Heart left ventricle (tissue), 16 donors: ENCODE measurements around the gene MTSS2. TPM values are rescaled to one million over a fixed set of nuclear protein-coding genes. Genes with fewer than 3 reads are reported as not detected.

ENCODE experiments used
- ATAC-seq, 4 donors: fragments of 200-7000 bp; cut with Tn5 transposase; one replicate each; pipeline ENCODE4 v1.9.1; 2020 to 2022; ENCODE audit warnings: moderate library complexity in 4 of 4, mild to moderate bottlenecking in 3 of 4, moderate number of reproducible peaks in 1 of 4
- DNase-seq, 5 donors: peaks; one replicate each; pipeline ENCODE4 v3.0.0-alpha.2; 2020
- H3K27ac ChIP-seq, 12 donors: fragments of 200-600 bp; sonication (generic) in 4 of 12; one replicate each; pipeline versions ENCODE4 v1.5.0 to v1.8.0; 2016 to 2022; ENCODE audit warnings: mild to moderate bottlenecking in 2 of 12
- H3K27me3 ChIP-seq, 9 donors: fragments of 200-600 bp; sonication (generic) in 2 of 9; one replicate each; pipeline versions ENCODE4 v1.5.1 to v1.8.0; 2016 to 2022; ENCODE audit warnings: mild to moderate bottlenecking in 3 of 9
- H3K36me3 ChIP-seq, 9 donors: fragments of 200-600 bp; sonication (generic) in 2 of 9; one replicate each; pipeline versions ENCODE4 v1.5.0 to v1.8.0; 2018 to 2022; ENCODE audit warnings: mild to moderate bottlenecking in 2 of 9
- H3K4me1 ChIP-seq, 12 donors: fragments of 200-600 bp; sonication (generic) in 4 of 12; one replicate each; pipeline versions ENCODE4 v1.5.0 to v1.8.0; 2016 to 2022; ENCODE audit warnings: mild to moderate bottlenecking in 3 of 12
- H3K4me3 ChIP-seq, 12 donors: fragments of 200-600 bp; sonication (generic) in 4 of 12; one replicate each; pipeline versions ENCODE4 v1.5.0 to v1.8.0; 2017 to 2022; ENCODE audit warnings: mild to moderate bottlenecking in 9 of 12, moderate library complexity in 4 of 12
- H3K9me3 ChIP-seq, 12 donors: fragments of 200-600 bp; sonication (generic) in 4 of 12; one replicate each; pipeline versions ENCODE4 v1.5.0 to v1.8.0; 2016 to 2022; ENCODE audit warnings: mild to moderate bottlenecking in 1 of 12
- CTCF ChIP-seq, 12 donors: fragments of 200-600 bp; sonication (generic) in 4 of 12; IDR thresholded peaks; one replicate each; pipeline versions ENCODE4 v1.5.0 to v1.8.0; 2018 to 2022; ENCODE audit warnings: antibody characterized with exemption in 12 of 12, mild to moderate bottlenecking in 5 of 12
- POLR2A ChIP-seq, 2 donors: fragments of 450-650 bp; IDR thresholded peaks; one replicate each; pipeline ENCODE4 v1.6.1; 2017; ENCODE audit warnings: antibody characterized with exemption in 2 of 2, mild to moderate bottlenecking in 2 of 2, moderate library complexity in 2 of 2
- WGBS, 4 donors: extraction: QIAGEN DNeasy Blood & Tissue Kit in 2 of 4; methylation state at CpG; one replicate each; pipeline versions ENCODE4 v1.1.5 to v1.1.7; 2013 to 2018; 5-methylcytosine and 5-hydroxymethylcytosine counted together
- intact Hi-C, 10 donors: fragments of 100-400 bp; cut with DNase I; formaldehyde crosslinking; loops; one replicate each; pipeline versions ENCODE4 v1.11.1 to v1.14.2; 2022
- polyA plus RNA-seq, 2 donors: library from polyadenylated mRNA; stranded (reverse); fragments of 200-250 nt; gene quantifications; one replicate each; pipeline ENCODE4 v1.2.3, GENCODE V29; 2013
- total RNA-seq, 9 donors: library from RNA; depleted of rRNA in 2 of 9; stranded (reverse); fragments of >200 nt in 2 of 9; fragmentation: NEBNext Ultra II Directional in 3 of 9; extraction: Animal tissue kit (Norgen Biotek cat#: 25700) in 3 of 9; gene quantifications; one replicate each; pipeline versions ENCODE4 v1.1.0 to v1.2.4, GENCODE V29; 2016 to 2023
- donor health status: ischemic (EF 13 %, LVEDD 7.1; RV severe dilation, severe dysfunction).
- donor health status: healthy with polysubstance abuse.
- donor health status: DM: no; HTN: yes; CAD: no.
- donor health status: DM: no; HTN: no; CAD: no.
- donor health status: ischemic (EF 25% LVEDD 6.9; RV normal size, moderate dysfunction).
- donor health status: ischemic (EF 25% LVEDD 5.7; RV mildly dilated, moderate dysfunction).
- donor health status: healthy.
- donor health status: DM: yes; HTN: yes; CAD: no.
- donor health status: ischemic (EF 35%, LVEDD 5.7; RV mildly dilated, moderate dysfunction).
- donor health status: nonischemic (EF 11% LVEDD 7.7; RV severe dilation, severe dysfunction).
- donor health status: DM: yes; HTN: yes; CAD: no.
- donor health status: PGD.
- donor health status: ischemic (EF 29% LVEDD 5.4; RV normal size, mild dysfunction).
- donor health status: nonischemic (EF 23%, LVEDD 6.1; RV moderate dilation, normal function).

MTSS2 gene
- total and polyA plus RNA-seq, 11 donors, result 51.9 to 97.1 (median 72.2) TPM

- 95 to 96% (median 95%) methylated on average over 18 of the region's 18 CpGs for WGBS, 4 donors
- no peaks in the 10 kb centered on the region for H3K27me3 ChIP-seq
- H3K4me1 ChIP-seq, result peaks cover 0 to 29% (median 20%) of the 10 kb centered on the region in 12 donors
- DNase-seq (no peak), ATAC-seq (no peak)
- H3K4me3 ChIP-seq, result no peak overlapping the region
- intact Hi-C loops, result no loop called here
- peaks cover 0 to 6% (median 0%) of the 10 kb centered on the region in 12 donors for H3K9me3 ChIP-seq
- H3K27ac ChIP-seq, result no peak overlapping the region
- peaks cover 0 to 19% (median 0%) of the 10 kb centered on the region in 9 donors for H3K36me3 ChIP-seq
- TF ChIP-seq CTCF (IDR thresholded peaks at IDR 0.05) (no peak), POLR2A (IDR thresholded peaks at IDR 0.05) (no peak)
Observed at GRCh38 chr16:70720425-70721201, 34.8 kb upstream of the MTSS2 start.

- TF ChIP-seq CTCF (IDR thresholded peaks at IDR 0.05) (no peak), POLR2A (IDR thresholded peaks at IDR 0.05) (no peak)
- peaks cover 0 to 6% (median 0%) of the 10 kb centered on the region in 12 donors for H3K9me3 ChIP-seq
- peaks cover 0 to 29% (median 19%) of the 10 kb centered on the region in 12 donors for H3K4me1 ChIP-seq
- peak overlapping the region in 1 of 12 donors; percentile 93 for H3K27ac ChIP-seq
- no peaks in the 10 kb centered on the region for H3K27me3 ChIP-seq
- H3K4me3 ChIP-seq, result no peak overlapping the region
- no peak for ATAC-seq
- 93 to 98% (median 96%) methylated on average over 8 to 9 of the region's 9 CpGs for whole genome bisulfite sequencing, 4 donors
- DNase-seq, result no peak
- intact Hi-C loops, result no loop called here
- peaks cover 0 to 11% (median 0%) of the 10 kb centered on the region in 9 donors for H3K36me3 ChIP-seq
Observed at GRCh38 chr16:70717065-70717464, 31.2 kb upstream of the MTSS2 start.

- intact Hi-C loops, result no loop called here
- H3K36me3 ChIP-seq, result peaks cover 0 to 9% (median 0%) of the 10 kb centered on the region in 9 donors
- no peaks in the 10 kb centered on the region for H3K27me3 ChIP-seq
- 29 to 51% (median 43%) methylated on average over 6 of the region's 6 CpGs for WGBS, 4 donors
- TF ChIP-seq POLR2A (IDR thresholded peaks at IDR 0.05) (no peak), CTCF (IDR thresholded peaks at IDR 0.05) (no peak)
- peak overlapping the region in 10 of 12 donors; percentile 60 to 93 (median 72) for H3K27ac ChIP-seq
- H3K4me3 ChIP-seq, result peak overlapping the region in 1 of 12 donors; percentile 31
- DNase-seq (no peak), ATAC-seq (peak in 1 of 4 donors; percentile 15)
- H3K4me1 ChIP-seq, result peaks cover 0 to 29% (median 19%) of the 10 kb centered on the region in 12 donors
- peaks cover 0 to 6% (median 0%) of the 10 kb centered on the region in 12 donors for H3K9me3 ChIP-seq
Observed at GRCh38 chr16:70715860-70716357, 30.1 kb upstream of the MTSS2 start.
